ENCODE measurements around the gene NDUFB11.

GRCh38 chrX:47179928-47180255 lies 35.4 kb upstream of the NDUFB11 start:
- TF ChIP-seq EZH2 (IDR thresholded peaks at IDR 0.05) (no peak), POLR2AphosphoS5 (IDR thresholded peaks at IDR 0.05; ENCODE audit: borderline replicate concordance, low read depth, low read length) (no peak)

All from SK-N-MC (cell line).